Suppressor macrophage (primary cell): ENCODE measurements around the gene NACC2.
"Not testable (repeated sequence)": the region's sequence is repeated elsewhere in the genome, so short reads cannot be mapped to it uniquely, and the experiment has no call there.

Experiments used
- DNase-seq, 4 experiments: peaks; one replicate each; pipeline ENCODE4 v3.0.0-alpha.2; 2020 to 2022

The NACC2 gene

GRCh38 chr9:136080716-136081112, 14.4 kb downstream of the NACC2 start:
- DNase-seq, result no peak

- no peak for DNase-seq
Measured at GRCh38 chr9:136079916-136080246, 15.2 kb downstream of the NACC2 start.

- peak in 1 of 4 experiments; percentile 13 for DNase-seq
Measured at GRCh38 chr9:136079211-136079915, 15.7 kb downstream of the NACC2 start.

- no peak for DNase-seq
Measured at GRCh38 chr9:136078498-136079011, 16.5 kb downstream of the NACC2 start.

- DNase-seq, result no peak
Measured at GRCh38 chr9:136078024-136078423, 17.1 kb downstream of the NACC2 start.

- peak in 1 of 4 experiments; percentile 42 for DNase-seq
Measured at GRCh38 chr9:136077491-136077890, 17.6 kb downstream of the NACC2 start.

- DNase-seq, result peak; percentile 78 to 87 (median 84)
Measured at GRCh38 chr9:136075881-136076678, 19.0 kb downstream of the NACC2 start.

- DNase-seq, result no peak
Measured at GRCh38 chr9:136075134-136075841, 19.8 kb downstream of the NACC2 start.

- DNase-seq, result no peak
Measured at GRCh38 chr9:136074706-136075105, 20.4 kb downstream of the NACC2 start.

GRCh38 chr9:136062657-136063439, 32.2 kb downstream of the NACC2 start:
- DNase-seq, result no peak

GRCh38 chr9:136061916-136062315, 33.2 kb downstream of the NACC2 start:
- DNase-seq, result not testable (repeated sequence)

GRCh38 chr9:136061405-136061804, 33.7 kb downstream of the NACC2 start:
- DNase-seq, result no peak

- DNase-seq, result no peak
Measured at GRCh38 chr9:136060671-136061371, 34.3 kb downstream of the NACC2 start.

GRCh38 chr9:136059851-136060670, 35.0 kb downstream of the NACC2 start:
- DNase-seq, result peak; percentile 61 to 75 (median 71)

GRCh38 chr9:136059321-136059791, 35.7 kb downstream of the NACC2 start:
- DNase-seq, result no peak

- no peak for DNase-seq
Measured at GRCh38 chr9:136058801-136059302, 36.2 kb downstream of the NACC2 start.

- DNase-seq, result no peak
Measured at GRCh38 chr9:136058084-136058483, 37.0 kb downstream of the NACC2 start.

GRCh38 chr9:136057236-136058081, 37.6 kb downstream of the NACC2 start:
- no peak for DNase-seq

- DNase-seq, result no peak
Measured at GRCh38 chr9:136056546-136057235, 38.4 kb downstream of the NACC2 start.
